A673 (cell line): Measurements from ENCODE around the gene SRRM2. TPM values are rescaled to one million over a fixed set of nuclear protein-coding genes. Genes with fewer than 3 reads are reported as not detected.

Experiments used
- BruUV-seq: library from RNA; stranded (reverse); fragments of 400-500 nt; replicated peaks from 2 replicates; lab custom pipeline; 2021; lab: Mats Ljungman, UMichigan
- CTCF ChIA-PET: fragments of 300-600 bp; sonication (Branson Sonifier 250); formaldehyde crosslinking; loops from one replicate; lab custom pipeline; 2022; ENCODE audit warnings: antibody characterized with exemption; lab: Charles Lee
- POLR2A ChIA-PET: fragments of 300-600 bp; sonication (Branson Sonifier 250); formaldehyde crosslinking; loops from one replicate; lab custom pipeline; 2022; ENCODE audit warnings: antibody characterized with exemption; ENCODE audit not compliant: low non-redundant PET; lab: Charles Lee
- DNase-seq: peaks from one replicate; pipeline ENCODE4 v3.0.0-alpha.2; 2015; ENCODE audit warnings: low spot score
- H3K27ac ChIP-seq: fragments of 200-600 bp; sonication (generic); 2 replicates; pipeline ENCODE4 v1.5.1; 2016; ENCODE audit warnings: mixed run types, low read depth, mild to moderate bottlenecking, mixed read lengths, antibody characterized with exemption, low read length; ENCODE audit not compliant: poor library complexity, severe bottlenecking
- H3K27me3 ChIP-seq: fragments of 200-600 bp; sonication (generic); replicated peaks from 2 replicates; pipeline ENCODE4 v1.6.1; 2017; ENCODE audit warnings: mixed run types, low read depth, mild to moderate bottlenecking, mixed read lengths, antibody characterized with exemption, low read length; ENCODE audit not compliant: insufficient read depth, poor library complexity
- H3K36me3 ChIP-seq: fragments of 200-600 bp; sonication (generic); 2 replicates; pipeline ENCODE4 v1.6.1; 2016; ENCODE audit warnings: mixed run types, mild to moderate bottlenecking, mixed read lengths, antibody characterized with exemption, low read length; ENCODE audit not compliant: insufficient read depth, poor library complexity, severe bottlenecking
- H3K4me1 ChIP-seq: fragments of 200-600 bp; sonication (generic); 2 replicates; pipeline ENCODE4 v1.6.1; 2017; ENCODE audit warnings: mixed run types, mild to moderate bottlenecking, mixed read lengths, antibody characterized with exemption, low read length; ENCODE audit not compliant: insufficient read depth, poor library complexity, severe bottlenecking
- H3K4me3 ChIP-seq: fragments of 200-600 bp; sonication (generic); 2 replicates; pipeline ENCODE4 v1.5.1; 2016; ENCODE audit warnings: low read depth, mixed run types, mild to moderate bottlenecking, mixed read lengths, low read length; ENCODE audit not compliant: poor library complexity, severe bottlenecking
- H3K9me3 ChIP-seq: fragments of 200-600 bp; sonication (generic); 2 replicates; pipeline ENCODE4 v1.6.1; 2016; ENCODE audit warnings: mixed run types, low read depth, mild to moderate bottlenecking, mixed read lengths, antibody characterized with exemption, low read length; ENCODE audit not compliant: poor library complexity, severe bottlenecking
- EZH2 ChIP-seq: fragments of 200-600 bp; sonication (generic); IDR thresholded peaks from 2 replicates; pipeline ENCODE4 v1.6.1; 2017; ENCODE audit warnings: borderline replicate concordance, low read depth, mild to moderate bottlenecking, mixed read lengths, antibody characterized with exemption, low read length; ENCODE audit not compliant: poor library complexity, severe bottlenecking
- intact Hi-C: fragments of 100-400 bp; cut with micrococcal nuclease; formaldehyde crosslinking; loops from one replicate; pipeline ENCODE4 v1.10.0; 2022; ENCODE audit not compliant: unreplicated experiment
- total RNA-seq: library from RNA; stranded (reverse); gene quantifications from 2 replicates; pipeline ENCODE4 v1.2.3, GENCODE V29; 2021
- TF ChIP-seq, protein P1 (sequence below): fragments of 300-800, 200-600 bp; sonication (generic); conservative IDR thresholded peaks from 2 replicates; pipeline ENCODE4 v1.5.1; 2017; ENCODE audit warnings: low read depth, mild to moderate bottlenecking, antibody characterized with exemption, low read length, moderate library complexity, mixed read lengths

The SRRM2 gene
- total RNA-seq, 1 experiment from 2014 or later: 642 TPM

DNA sequence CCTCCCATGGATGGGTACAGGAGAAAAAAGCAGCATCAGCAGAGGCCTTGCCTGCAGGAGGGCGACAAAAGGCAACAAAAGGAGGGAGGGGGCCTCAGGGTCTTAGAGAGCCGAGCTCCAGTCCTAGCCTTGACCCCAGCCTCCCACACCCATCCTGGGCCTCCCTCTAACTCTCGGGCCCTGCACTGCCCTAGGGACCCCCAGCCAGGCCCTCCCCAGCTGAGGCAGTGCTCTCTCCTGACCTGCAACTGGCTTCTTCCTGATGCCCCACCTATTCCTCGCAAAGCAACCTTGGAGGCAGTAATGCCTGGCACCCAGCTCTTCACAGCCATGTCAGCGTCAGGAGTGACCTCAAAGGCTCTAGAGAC lies 15.2 kb upstream of the SRRM2 start:
- intact Hi-C loops: no loop called here
- Histone ChIP-seq H3K4me1 (no peaks in the 10 kb centered on the region), H3K36me3 (no peaks in the 10 kb centered on the region), H3K27me3 (no peaks in the 10 kb centered on the region), H3K4me3 (no peak overlapping the region), H3K27ac (no peak overlapping the region), H3K9me3 (no peaks in the 10 kb centered on the region)
- DNase-seq: no peak
- no peak for TF ChIP-seq EZH2
- TF ChIP-seq, protein P1, sequence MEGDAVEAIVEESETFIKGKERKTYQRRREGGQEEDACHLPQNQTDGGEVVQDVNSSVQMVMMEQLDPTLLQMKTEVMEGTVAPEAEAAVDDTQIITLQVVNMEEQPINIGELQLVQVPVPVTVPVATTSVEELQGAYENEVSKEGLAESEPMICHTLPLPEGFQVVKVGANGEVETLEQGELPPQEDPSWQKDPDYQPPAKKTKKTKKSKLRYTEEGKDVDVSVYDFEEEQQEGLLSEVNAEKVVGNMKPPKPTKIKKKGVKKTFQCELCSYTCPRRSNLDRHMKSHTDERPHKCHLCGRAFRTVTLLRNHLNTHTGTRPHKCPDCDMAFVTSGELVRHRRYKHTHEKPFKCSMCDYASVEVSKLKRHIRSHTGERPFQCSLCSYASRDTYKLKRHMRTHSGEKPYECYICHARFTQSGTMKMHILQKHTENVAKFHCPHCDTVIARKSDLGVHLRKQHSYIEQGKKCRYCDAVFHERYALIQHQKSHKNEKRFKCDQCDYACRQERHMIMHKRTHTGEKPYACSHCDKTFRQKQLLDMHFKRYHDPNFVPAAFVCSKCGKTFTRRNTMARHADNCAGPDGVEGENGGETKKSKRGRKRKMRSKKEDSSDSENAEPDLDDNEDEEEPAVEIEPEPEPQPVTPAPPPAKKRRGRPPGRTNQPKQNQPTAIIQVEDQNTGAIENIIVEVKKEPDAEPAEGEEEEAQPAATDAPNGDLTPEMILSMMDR: no peak
- CTCF ChIA-PET: no interaction called here
- BruUV-seq: no TSS peak
- POLR2A ChIA-PET: no interaction called here

DNA sequence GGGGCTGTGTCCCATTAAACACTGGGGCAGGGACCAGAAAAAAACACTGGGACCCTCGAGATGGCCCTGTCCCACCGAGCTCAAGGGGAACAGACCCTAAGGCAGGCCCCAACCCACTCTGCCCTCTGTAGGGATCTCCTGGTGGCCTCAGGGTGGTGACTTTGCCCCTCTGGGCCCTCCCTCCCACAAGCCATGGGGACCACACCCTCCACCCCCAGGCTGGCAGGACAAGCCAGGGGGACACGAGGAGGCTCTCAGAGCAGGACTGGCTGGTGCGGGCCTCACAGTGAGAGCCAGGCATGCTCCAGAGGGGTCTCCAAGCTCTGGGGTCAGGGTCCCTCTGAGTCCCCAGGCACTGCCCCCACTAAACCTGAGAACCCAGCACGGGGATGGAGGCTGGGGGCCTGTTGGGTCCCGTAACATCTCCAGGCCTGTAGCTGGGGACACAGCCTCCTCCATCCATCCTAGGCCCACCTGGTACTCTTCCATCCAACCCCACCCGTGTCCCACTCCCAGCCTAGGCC lies 14.5 kb upstream of the SRRM2 start:
- H3K4me3 ChIP-seq: no peak overlapping the region
- no peaks in the 10 kb centered on the region for H3K27me3 ChIP-seq
- TF ChIP-seq, protein P1: no peak
- TF ChIP-seq EZH2: no peak
- H3K9me3 ChIP-seq: no peaks in the 10 kb centered on the region
- CTCF ChIA-PET: no interaction called here
- BruUV-seq: no TSS peak
- H3K27ac ChIP-seq: no peak overlapping the region
- no peaks in the 10 kb centered on the region for H3K36me3 ChIP-seq
- DNase-seq: no peak
- POLR2A ChIA-PET: interaction anchor here (0.5 kb wide), 1 partner anchor 15 kb away, joined by 4 read pairs; the partner anchor contains the start of gene SRRM2
- intact Hi-C loops: no loop called here
- no peaks in the 10 kb centered on the region for H3K4me1 ChIP-seq

DNA sequence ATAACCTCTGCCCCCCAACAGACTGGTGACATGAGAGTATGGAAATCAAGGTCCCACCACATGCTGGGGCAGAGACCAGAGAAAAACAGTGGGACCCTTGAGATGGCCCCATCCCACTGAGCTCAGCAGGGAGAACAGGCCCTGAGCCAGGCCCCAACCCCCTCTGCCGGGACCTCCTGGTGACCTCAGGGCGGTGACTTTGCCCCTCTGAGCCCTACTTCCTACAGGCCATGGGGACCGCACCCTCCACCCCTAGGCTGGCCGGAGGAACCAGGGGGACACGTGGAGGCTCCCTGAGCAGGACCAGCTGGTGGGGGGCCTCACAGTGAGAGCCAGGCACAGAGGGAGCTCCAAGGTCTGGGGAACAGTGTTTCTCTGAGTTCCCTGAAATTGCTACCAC lies 13.8 kb upstream of the SRRM2 start:
- BruUV-seq: no TSS peak
- Histone ChIP-seq H3K4me3 (no peak overlapping the region), H3K27ac (no peak overlapping the region), H3K27me3 (no peaks in the 10 kb centered on the region), H3K4me1 (no peaks in the 10 kb centered on the region), H3K9me3 (no peaks in the 10 kb centered on the region), H3K36me3 (no peaks in the 10 kb centered on the region)
- TF ChIP-seq, protein P1: no peak
- no peak for TF ChIP-seq EZH2
- CTCF ChIA-PET: no interaction called here
- DNase-seq: no peak
- intact Hi-C loops: no loop called here
- POLR2A ChIA-PET: interaction anchor here (0.5 kb wide), 1 partner anchor 14 kb away, joined by 4 read pairs; the partner anchor contains the start of gene SRRM2
